ENCODE measurements around the gene ZNF431.
"Not testable (repeated sequence)": the region's sequence is repeated elsewhere in the genome, so short reads cannot be mapped to it uniquely, and the experiment has no call there.

The ZNF431 gene

DNA sequence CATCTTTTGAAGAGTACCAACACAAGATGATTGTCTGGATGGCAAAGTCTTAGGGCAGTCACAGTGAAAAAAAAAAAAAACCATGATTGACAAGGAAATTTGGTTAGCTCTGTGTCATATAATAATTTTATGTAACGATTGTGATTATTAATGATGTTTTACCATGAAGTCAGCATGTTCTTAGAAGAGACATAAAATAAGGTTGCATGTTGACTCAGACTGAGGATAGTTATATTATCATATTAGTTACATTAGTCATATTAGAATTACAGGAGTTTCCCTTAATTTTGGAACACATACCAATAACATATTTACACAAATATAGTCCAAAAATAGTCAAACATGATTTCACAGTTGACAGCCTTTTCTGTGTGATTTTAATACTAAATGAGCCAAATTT, 5.7 kb downstream of the ZNF431 start:
- DNase-seq, result no peak

DNA sequence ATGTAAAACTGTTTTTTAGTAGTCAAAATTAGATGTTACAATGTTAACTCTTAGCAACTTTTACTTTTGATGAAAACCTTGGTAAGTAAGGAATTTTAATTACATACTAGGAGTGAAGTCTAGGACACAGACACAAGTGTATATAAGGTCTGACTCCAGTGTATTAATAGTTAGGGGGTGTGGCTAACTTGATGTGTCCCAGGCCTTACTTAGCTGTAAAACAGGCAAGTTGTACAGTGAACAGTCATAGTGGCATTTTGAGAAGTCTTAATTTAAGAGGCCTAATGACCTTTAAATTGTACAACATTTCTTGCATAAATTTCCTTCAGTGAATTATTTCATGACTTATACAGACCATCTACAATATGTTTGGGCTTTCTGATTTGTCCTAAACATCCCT, 6.8 kb downstream of the ZNF431 start:
- DNase-seq, result no peak

DNA sequence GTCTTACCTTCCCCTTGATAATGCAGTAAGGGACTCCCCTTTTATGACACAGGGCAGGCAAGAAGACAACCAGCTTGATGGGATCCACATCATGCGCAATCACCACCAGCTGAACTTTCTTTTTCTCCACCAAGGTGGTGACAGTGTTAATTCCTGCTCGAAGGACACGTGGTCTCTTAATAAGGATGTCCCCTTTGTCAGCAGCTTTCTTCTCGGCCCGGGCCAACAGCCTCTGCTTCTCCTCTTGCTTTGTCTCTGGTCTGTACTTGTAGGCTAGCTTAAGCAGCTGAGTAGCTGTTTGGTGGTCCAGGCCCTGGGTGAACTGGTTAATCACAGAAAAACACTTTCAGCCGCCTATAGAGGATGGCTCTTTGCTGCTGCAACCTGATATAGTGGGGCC, 8.0 kb downstream of the ZNF431 start:
- DNase-seq, result no peak

DNA sequence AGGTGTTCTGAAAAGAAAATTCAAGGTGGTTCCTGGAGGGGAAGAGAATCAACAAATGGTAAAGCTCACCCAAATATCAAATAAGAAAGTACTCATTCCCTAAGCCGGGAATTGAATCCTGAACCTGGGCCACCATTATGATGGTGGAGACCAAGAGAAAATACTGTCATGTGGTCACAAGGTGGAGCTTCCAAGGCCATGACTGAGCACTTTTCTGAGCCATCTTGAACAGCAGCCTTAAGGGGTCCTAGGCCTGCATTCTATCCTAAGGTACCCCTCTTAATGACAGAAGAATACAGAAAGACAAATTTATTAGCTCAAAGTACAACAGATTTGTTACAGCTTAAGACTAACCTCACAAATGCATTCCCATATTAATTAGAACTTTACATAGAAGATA, 9.6 kb downstream of the ZNF431 start:
- DNase-seq, result no peak

DNA sequence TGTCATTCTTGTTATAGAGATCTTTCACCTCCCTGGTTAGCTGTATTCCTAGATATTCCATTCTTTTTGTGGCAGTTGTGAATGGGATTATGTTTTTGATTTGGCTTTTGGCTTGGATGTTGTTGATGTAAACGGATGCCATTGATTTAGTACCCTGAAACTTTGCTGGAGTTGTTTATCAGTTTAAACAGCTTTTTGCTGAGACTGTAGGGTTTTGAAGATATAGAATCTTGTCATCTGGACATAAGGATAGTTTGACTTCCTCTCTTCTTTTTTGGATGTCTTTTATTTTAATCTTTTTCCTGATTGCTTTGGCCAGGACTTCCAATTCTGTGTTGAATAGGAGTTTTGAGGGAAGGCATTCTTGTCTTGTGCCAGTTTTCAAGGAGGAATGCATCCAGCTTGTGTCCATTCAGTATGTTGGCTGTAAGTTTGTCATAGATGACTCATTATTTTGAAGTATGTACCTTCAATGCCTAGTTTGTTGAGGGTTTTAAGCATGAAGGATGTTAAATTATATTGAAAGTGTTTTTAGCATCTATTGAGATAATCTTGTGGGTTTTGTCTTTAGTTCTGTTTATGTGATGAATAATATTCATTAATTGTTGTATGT, 16.8 kb downstream of the ZNF431 start:
- DNase-seq, result no peak

DNA sequence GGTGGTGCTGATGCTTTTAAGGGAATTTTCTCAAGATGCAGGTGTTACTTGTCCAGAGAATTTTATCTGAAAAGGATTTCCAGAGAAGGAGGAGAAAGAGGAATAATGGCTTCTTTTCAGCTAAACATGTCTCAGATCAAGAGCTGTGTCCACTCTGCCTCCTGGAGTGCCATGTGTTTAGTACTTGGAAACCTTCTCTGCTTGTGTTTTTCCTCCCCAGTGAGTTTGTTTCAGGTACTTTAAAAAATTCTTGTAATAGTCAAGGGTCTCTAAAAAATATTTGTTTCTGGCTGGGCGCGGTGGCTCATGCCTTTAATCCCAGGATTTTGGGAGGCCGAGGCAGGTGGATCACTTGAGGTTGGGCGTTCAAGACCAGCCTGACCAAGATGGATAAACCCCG, 22.7 kb downstream of the ZNF431 start:
- DNase-seq, result no peak

DNA sequence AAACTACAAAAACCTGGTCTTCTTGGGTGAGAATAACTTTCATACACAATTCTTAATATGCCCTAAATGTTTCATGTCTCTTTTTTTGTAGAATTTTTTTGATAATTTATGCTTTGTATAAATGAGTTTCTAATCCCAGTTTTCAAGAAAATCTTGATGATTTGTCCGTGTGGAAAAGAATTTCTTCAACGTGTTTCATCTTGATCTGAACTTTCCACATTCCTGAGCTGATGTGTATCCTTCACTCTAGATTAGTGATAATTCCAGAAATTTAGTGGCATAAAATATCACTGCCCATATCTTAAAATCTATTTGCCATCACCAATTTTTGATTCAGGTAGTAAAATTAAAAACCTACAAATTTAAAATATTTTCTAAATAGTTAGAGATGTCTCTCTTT, 24.6 kb downstream of the ZNF431 start:
- no peak for DNase-seq

DNA sequence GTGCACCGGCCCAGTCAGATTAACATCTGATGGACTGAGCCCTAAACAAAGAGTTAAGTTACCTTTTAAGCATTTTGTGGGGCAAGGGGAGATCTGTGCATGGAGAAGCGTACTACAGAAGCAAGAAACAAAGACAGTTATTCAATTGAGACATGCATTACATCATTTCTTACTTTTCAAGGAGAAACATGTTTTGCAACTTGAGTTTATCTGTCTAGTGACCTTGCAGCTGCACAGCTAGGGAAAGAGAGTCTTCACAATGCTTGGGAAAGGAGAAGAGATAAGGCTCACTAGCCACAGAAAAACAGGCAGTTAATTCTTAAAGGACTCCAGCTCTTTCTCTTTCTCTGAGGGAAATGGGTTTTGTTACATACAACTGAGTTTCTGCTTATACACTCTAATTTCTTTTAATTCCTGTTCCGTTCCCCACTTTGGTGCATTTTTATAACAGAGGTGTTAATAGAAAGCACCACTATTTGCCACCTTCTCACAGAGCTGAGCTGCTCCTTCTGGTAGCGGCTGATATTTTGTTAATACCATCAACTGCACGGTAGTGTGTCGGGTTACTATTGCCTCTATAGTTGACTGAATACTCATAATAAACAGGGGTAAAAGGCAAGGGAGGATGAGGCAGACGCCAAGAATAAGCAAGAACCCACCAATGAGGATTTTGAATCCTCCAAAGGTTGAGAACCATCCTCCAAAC, 55.9 kb downstream of the ZNF431 start:
- peak; percentile 72 for DNase-seq

DNA sequence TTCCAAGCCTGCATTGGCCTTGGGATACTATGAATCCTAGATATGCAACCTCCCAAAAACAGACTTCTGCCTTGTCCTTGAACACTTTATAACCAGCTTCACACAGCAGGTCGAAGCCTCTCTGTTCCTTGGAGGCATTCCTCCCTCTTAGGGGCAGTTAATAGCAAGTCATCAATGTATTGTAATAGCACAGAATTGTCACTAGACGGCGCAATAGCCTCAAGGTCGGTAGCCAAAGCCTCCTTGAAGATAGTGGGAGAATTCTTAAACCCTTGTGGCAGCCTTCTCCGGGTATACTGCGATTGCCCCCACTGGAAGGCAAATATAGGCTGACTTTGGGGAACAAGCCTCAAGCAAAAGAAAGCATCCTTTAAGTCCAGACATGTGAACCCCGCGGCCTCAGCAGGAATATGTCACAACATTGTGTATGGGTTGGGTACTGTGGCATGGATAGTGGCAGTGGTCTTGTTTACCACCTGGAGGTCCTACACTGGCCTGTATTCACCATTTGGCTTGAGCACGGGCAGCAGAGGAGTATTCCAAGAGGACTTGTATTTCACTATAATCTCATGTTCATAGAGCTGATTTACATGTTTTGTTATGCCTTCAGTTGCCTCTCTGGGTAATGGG, 61.1 kb downstream of the ZNF431 start:
- peak; percentile 65 for DNase-seq

DNA sequence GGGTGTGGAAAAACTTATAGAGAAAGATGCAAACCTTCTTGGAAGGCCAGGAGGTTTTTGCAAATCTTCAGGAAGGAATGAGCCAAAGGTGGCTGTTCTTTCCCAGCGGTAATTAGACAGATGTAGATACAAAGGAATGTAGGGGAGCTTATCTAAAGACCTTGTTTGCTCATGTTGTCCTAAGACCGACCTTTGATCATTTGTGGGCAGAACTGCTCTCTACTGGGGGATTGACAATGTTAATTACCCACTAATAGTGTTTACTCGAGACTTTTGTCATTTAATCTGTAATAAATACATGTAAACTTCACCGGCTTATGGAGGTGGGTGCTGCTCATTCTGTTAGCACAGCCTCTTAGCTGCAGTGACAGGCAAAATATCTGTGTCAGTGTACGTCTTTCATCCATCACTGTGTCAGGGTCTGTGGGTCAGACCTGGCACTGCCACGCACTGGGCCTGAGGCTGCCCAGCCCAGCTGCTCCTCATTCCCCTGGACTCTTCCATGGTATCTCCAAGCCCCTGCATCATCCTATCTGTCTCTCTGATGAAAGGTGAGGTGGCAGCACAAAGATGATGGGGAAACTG, 68.3 kb downstream of the ZNF431 start:
- DNase-seq, result no peak

DNA sequence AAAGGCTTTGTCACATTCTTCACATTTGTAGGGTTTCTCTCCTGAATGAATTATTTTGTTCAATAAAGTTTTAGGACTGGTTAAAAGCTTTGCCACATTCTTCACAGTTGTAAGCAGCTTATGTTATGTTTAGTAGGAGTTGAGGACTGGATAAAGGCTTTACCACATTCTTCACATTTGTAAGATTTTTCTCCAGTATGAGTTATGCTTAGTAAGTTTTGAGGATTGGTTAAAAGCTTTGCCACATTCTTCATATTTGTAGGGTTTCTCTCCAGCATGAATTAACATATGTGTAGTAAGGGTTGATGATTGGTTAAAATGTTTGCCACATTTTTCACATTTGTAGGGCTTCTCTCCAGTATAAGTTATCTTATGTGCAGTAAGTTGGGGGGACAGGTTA, 79.9 kb downstream of the ZNF431 start:
- DNase-seq, result no peak

DNA sequence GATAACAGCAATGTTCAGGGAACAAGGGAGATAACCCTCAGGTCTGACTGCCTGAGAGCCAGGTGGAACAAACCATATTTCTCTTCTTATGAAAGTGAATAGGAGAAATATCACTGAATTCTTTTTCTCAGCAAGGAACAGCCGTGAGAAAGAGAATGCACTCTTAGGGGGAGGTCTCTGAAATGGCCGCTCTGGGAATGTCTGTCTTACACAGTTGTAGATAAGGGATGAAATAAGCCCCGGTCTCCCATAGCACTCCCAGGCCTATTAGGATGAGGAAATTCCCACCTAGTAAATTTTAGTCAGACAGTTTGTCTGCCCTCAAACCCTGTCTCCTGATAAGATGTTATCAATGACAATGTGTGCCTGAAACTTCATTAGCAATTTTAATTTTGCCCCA, 88.1 kb downstream of the ZNF431 start:
- not testable (repeated sequence) for DNase-seq

DNA sequence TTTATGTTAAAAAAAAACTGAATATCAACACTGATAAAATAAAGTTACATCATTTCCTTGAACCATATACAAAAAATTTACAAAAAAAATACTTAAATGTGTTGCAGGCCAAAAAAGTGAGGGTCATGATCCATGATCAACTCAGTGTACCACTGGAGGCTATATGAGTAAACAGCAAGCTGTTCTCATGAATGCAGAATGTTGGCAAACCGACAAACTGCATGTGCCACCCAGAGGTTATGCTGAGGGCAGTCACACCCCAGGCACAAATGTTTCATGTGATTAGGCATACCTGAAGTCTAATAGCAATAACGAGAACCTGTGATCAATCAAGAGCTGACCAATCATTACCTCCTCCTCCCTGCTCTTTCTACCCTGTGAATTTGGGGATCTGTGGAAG, 91.9 kb downstream of the ZNF431 start:
- no peak for DNase-seq

DNA sequence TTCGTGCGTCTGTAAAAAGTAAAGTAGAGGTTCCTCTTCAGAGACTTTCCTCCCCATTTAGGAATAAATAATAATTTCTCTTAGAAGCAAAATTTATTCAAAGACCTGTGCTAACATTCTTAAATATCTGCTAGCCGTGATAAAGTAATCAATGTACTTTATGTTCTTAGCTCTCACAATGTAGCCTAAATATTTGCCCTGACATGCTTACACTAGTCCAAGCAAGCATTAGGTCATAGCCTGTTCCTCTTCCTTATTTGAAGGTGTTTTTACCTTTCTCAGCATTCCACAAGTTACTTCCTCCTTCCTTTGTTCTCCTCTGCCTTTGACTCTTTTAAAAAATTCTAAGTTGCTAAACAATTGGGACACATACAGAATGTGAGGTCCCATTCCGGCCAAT, 94.9 kb downstream of the ZNF431 start:
- not testable (repeated sequence) for DNase-seq

DNA sequence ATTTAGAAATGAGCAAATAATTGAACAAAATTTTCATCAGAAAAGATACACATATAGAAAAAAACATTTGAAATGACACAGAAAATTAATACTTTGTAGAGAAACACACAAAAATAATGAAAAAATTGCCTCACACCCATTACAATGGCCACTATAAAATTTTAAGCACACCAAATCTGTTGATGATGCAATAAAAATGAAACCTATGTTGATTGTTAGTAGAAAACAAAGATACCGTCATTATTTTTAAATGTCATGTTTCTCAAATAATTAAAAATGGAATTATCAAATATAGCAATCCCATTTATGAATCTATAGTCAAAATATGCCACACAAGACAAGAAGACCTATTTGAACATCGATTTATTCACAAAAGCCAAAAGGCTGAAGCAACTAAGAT, 96.8 kb downstream of the ZNF431 start:
- no peak for DNase-seq

All from hematopoietic multipotent progenitor cell treated with erythropoietin and hydrocortisone succinate and interleukin-3 and kit ligand, for 8 days (in vitro differentiated cells).